Measurements from ENCODE around the gene FEZ2.

GRCh38 chr2:36553683-36554082 lies 44.3 kb downstream of the FEZ2 start:
- TF ChIP-seq REST (IDR thresholded peaks at IDR 0.05) (no peak), POLR2A (IDR thresholded peaks at IDR 0.05; ENCODE audit: low read length) (no peak), CTCF (IDR thresholded peaks at IDR 0.05) (no peak), USF2 (IDR thresholded peaks at IDR 0.05) (no peak), RCOR1 (IDR thresholded peaks at IDR 0.05; ENCODE audit: low read depth, low read length) (no peak), CHD4 (IDR thresholded peaks at IDR 0.05; ENCODE audit: borderline replicate concordance) (no peak), CEBPB (IDR thresholded peaks at IDR 0.05) (no peak), FOSB (CRISPR knock-in tag; IDR thresholded peaks at IDR 0.05) (no peak), MAX (IDR thresholded peaks at IDR 0.05) (no peak), RNF2 (IDR thresholded peaks at IDR 0.05; ENCODE audit: borderline replicate concordance, low read depth) (no peak), ATOH8 (CRISPR knock-in tag; IDR thresholded peaks at IDR 0.05; ENCODE audit: low read depth) (no peak), HOXB13 (CRISPR knock-in tag; IDR thresholded peaks at IDR 0.05; ENCODE audit: low read depth) (no peak)

Measured in A549 (cell line).